GM21825 (cell line): ENCODE data around the gene LRCH2.

Experiments
- ATAC-seq: cut with Tn5 transposase; IDR thresholded peaks from one replicate; pipeline ENCODE4 v1.9.1; 2021; ENCODE audit warnings: mild to moderate bottlenecking, moderate library complexity; ENCODE audit not compliant: unreplicated experiment

LRCH2 gene

GRCh38 chrX:115067812-115068211 lies 166.1 kb downstream of the LRCH2 start:
- ATAC-seq: no peak

DNA sequence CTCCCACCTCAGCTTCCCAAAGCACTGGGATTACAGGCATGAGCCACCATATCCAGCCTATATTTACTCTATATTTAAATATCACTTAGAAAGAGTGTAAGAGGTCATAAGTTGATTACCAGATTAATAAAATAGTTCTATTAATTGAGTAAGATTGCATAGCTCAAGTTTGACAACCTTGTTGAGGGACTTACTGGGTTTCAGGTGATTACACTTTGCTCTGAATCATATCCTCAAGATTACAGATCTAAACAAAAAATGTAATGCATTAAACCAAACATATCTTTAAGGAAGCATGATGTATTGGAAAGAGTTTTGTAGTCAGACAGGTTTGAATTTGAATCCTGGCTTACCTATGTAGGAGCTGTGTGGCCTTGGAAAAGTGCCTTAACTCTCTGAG lies 168.6 kb downstream of the LRCH2 start:
- no peak for ATAC-seq
